NCI-H526 treated with DMSO at 0.1 percent for 48 hours (cell line): ENCODE results near the gene PGAP2.
A peak's percentile ranks its signal among the peaks of the same experiment; 100 is the strongest.
"Not testable (repeated sequence)": the region's sequence is repeated elsewhere in the genome, so short reads cannot be mapped to it uniquely, and the experiment has no call there.

Source experiments
- DNase-seq: peaks from one replicate; lab custom pipeline; 2025; lab: John Stamatoyannopoulos, UW

PGAP2 gene

DNA sequence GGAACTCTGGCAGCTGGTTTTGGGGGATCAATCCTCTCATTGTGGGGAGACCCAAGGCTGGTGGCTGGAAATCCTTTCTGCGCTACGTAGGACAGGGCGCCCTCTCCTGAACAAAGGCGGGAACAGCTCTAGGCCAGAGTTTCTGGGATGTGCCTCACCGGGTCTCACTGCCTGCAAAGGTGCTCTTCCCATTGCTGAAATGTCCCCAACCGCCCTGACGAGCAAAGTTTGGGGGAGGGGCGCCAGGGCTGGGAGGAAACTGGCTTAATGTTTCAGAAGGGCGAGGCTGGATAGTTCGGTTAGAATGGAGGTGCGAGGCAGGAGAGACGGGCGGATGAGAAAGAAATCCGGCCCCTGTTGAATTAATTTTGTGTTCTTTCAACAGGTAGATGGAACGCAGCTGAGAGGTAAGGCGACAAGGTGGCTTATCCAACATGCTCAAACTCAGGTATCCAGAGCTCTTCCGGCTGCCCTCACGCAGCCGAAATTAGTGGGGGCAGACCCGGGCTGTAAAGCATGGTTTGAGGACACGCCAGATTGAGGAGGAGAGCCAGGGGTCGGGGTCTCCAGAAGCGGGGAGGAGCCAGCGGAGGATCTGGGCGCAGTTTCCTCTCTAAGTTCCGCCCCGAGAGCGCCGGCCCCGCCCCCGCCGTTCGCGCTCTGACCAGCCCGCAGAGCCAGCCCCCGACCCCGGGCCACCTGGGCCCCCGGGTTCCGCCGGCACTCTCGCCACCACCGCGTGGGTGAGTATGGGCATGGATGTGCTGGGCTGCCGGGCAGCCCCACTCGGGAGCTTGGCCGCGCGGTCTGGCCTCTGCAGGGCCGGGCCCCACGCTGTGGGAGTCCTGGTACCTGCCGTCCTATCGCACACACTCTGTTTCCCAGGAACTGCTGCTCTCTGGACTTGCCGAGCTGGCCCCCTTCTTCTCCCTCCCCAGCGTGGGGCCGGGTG is at the start of gene PGAP2:
Gene PGAP2 (plus strand): TSS at position 652 of the 952 bp plus-strand sequence. CDS start 2,700 bp downstream, outside the sequence.
- DNase-seq = peak; percentile 72

DNA sequence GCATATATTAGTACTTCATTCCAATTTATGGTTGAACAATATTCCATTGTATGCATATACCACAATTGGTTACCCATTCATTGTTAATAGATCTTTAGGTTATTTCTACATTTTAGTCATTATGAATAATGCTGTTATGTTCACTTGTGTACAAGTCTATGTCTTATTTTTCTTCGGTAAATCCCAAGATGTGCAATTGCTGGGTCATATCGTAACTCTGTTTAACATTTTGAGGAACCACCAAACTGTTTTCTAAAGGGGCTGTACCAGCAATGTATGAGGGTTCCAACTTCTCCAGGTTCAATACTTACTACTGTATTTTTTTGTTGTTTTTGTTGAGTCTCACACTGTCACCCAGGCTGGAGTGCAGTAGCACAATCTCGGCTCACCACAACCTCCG is 44.1 kb upstream of the PGAP2 start:
- no peak for DNase-seq

DNA sequence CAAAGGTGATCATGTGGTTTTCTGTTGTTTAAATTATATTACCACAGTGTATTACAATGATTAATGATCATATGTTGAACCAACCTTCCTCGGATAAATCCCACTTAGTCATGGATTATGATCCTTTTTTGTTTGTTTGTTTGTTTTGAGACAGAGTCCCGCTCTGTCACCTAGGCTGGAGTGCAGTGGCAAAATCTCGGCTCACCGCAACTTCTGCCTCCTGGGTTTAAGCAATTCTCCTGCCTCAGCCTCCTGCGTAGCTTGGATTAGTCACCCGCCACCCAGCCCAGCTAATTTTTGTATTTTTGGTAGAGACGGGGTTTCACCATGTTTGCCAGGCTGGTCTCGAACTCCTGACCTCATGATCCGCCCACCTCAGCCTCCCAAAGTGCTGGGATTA is 41.5 kb upstream of the PGAP2 start:
- DNase-seq = not testable (repeated sequence)

DNA sequence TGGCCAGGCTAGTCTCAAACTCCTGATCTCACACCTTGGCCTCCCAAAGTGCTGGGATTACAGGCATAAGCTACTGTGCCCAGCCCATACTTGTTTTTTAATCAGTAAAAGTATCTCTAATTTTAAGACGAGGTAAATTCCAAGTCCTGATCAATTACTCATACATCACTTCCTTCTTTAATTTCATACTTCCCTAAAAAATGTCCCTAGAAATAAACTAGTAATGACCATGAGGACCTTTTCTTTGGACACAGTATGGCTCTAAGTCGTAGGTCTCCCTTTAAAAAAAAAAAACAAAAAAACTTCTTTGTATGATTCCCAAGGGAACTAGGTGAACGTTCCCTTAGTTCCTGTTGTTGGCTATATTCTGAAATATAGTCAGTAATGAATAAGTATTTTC is 40.8 kb upstream of the PGAP2 start:
- no peak for DNase-seq

DNA sequence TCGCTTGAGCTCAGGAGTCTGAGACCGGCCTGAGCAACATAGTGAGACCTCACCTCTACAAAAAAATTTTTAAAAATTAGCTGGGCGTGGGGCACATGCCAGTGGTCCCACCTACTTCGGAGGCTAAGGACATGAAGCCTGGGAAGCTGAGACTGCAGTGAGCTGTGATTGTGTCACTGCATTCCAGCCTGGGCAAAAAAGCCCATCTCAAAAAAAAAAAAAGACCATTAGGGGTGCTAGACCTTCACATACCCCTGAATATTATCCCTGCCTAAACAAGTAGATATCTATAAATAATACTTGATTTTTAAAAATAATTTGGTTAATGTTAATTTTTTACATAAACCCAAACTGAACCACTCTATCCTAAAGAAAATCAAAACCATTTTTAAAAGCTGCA is 35.2 kb upstream of the PGAP2 start:
- DNase-seq = no peak

DNA sequence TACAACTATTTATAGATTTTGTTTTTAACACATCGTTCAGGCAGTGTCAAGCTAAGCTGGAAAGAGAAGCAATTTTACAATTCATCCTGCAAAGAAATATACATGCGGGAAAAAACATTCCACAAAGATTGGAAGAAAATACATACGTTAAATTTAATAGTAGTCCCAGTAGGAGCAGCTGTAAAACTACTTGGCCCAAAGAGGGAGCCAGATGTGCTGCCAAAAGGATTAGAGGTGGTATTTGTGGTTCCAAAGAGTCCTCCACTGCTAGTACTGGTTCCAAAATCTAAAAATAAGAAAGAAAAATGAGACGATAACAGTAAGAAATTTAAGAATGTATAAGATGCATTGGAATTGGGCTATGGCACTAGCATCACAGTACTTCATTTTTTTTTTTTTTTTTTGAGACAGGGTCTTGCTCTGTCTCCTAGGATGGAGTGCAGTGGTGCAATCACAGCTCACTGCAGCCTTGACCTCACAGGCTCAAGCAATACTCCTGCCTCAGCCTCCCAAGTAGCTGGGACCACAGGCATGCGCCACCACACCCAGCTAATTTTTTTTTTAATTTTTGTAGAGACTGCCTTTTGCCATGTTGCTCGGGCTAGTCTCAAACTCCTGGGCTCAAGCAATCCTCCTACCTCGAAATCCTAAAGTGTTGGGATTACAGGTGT is 32.5 kb upstream of the PGAP2 start:
- DNase-seq = no peak

DNA sequence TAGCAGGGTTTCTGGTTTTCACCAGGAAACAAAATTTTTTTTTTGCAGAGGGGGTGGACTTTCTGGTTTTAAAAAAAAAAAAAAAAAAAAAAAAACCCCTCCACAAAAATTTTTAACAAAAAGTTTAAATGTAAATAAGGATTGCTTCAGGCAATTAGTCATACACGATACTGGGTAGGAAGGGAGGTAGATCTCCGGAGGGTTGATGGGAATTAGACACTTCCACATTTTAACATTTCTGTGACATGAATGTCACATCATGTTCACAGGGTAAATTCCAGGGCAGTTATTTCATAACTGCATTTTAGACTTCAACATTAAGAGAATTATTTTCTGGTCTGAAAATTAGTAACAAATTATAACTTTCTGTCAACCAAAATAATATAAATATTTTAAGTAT is 26.9 kb upstream of the PGAP2 start:
- no peak for DNase-seq

DNA sequence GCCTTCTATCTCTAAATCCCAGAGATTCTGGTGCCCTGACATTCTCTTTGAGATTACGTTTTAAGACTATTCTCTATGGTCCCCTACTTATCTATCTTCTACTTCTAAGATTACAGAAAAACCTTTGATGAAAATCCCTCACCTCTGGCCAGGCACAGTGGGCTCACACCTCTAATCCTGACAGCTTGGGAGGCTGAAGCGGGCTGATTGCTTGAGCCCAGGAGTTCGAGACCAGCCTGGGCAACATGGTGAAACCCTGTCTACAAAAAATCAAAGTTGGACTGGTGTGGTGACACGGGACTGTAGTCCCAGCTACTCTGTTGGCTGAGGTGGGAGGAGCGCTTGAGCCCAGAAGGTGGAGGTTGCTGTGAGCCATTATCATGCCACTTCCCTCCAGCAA is 25.4 kb upstream of the PGAP2 start:
- no peak for DNase-seq

DNA sequence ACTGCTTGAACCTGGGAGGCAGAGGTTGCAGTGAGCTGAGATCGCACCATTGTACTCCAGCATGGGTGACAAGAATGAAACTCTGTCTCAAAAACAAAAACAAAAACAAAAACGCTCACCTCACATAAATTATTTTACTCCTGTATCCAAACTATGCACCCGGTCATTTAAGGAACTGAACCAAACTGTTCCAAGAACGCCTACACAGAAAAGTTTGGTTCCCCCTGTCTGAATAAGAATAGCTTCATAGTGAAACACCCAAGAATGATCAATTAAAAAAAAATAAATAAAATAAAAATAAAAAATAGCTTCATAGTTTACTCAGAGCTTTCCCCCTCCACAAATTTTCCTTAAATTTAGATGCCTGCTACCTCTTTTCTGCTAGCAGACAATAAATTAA is 24.7 kb upstream of the PGAP2 start:
- DNase-seq = no peak

DNA sequence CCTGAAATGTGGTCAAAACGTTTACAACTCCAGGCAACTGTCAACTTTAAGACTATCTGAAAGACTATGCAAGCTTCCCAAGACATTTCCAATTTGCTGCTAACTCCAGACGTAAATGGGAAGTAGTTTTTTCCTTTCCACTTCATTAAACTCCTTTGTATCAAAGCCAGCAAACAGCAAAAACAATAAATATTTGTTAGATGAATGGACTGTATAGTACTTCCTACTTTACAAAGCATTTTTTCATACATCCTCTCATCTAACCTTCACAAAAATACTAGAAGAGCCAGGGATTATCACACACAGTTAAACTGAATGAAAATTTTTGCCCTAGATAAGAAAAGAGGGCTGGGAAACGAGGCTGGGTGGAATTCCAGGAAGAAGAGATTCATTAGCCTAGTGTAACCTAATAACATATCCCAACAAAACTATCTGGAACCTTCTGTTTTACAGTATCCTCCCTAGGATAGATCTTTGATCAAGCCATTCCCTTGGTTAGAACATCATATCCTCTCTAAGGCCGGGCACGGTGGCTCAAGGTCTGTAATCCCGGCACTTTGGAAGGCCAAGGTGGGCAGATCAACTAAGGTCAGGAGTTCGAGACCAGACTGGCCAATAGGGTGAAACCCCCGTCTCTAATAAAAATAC is 21.5 kb upstream of the PGAP2 start:
- no peak for DNase-seq

DNA sequence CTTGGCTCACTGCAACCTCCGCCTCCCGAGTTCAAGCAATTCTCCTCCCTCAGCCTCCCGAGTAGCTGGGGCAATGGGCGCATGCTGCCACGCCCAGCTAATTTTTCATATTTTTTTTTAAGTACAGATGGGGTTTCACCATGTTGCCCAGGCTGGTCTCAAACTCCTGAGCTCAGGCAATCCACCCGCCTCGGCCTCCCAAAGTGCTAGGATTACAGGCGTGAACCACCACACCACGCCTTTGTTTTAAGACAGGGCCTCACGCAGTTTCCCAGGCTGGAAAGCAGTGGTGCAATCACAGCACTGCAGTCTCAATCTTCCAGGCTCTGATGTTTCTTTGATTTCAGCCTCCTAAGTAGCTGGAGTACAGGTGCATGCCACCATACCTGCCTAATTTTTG is 14.0 kb upstream of the PGAP2 start:
- DNase-seq = not testable (repeated sequence)

DNA sequence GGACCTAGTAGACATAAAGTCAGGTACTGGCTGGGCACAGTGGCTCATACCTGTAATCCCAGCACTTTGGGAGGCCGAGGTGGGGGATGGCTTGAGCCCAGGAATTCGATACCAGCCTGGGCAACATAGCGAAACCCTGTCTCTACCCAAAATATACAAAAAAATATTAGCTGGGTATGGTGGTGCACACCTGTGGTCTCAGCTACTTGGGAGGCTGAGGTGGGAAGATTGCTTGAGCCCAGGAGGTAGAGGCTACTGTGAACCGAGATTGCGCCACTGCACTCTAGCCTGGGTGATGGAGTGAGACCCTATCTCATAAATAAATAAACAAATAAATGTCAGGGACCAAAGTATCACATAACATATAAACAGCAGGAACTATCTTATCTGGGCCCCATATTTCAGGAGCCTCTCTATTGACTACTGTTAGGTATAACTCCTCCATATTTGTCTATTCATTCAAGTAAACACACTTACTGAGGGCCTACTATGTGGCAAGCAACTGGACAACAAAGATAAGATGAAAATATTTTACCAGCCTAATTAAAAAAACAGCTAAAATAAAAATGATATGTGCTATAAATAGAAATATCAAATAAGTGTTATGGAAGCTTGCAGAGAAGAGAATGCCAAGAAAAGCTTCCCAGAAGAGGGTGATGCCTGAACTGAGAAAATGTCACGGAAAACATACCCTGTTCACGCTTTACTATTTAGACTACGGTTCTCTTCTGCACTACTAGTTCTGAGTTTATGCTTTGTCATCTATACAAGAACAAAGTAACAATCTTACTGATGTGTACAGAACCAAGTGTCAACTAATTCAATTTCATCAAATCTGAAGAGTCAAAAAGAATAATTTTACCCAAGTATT is 13.0 kb upstream of the PGAP2 start:
- DNase-seq = no peak

DNA sequence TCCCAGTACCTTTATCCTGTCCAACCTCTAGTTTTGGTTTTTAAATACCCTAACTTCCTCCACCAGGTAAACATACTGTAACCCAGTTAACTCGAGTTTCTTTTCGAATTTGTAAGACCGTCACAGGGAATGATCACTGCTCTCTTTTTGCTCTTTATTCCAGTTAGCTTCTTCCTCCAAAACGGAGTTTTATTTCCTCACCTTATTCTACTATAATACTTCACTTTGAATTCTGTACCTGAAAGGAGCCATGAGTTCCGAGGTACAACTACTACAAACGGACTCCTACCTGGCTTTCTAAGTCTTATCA is 12.4 kb upstream of the PGAP2 start:
- no peak for DNase-seq

DNA sequence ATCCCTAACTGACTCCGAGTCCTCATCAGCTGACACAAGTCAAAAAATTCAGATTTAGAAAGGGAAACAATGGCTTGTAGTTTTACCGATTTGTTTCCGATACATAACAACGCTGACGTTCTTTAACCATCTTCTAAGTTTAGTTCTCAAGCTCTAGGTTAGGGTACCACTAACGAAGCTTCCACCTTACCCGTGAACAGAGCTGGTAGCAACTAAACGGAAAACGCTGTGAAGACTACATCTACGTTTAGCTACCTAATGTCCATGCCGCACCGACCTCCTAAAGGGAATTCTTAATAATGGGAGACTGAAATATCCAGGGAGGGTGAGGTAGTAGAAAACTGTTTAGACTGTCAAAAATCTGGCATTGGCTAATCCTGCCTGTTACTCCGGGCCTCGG is 12.0 kb upstream of the PGAP2 start:
- no peak for DNase-seq

DNA sequence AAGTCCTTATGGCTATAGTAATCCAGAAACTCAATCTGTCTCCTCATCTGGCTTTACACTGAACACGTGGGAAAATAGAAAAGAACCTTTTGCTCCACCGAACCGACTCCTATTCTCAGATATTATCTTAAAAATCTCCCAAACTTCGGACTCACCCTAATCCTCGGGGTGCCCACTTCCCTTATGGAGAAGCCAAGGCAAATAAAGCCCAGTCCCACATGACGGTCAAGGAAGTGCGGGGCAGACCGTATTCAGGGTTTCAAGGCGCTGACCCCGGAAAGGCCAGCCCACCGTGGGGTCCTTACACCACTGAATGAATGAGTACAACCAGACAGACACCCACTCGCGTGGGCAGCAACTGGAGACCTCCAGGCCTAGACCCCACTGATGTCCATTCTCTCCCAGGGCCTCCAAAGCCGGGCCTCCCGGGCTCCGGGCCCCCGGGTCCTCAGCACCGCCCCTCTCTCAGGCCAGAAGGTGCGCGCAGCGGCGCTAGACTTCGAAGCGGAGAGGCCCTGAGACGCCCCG is 11.5 kb upstream of the PGAP2 start:
- DNase-seq = peak; percentile 57

DNA sequence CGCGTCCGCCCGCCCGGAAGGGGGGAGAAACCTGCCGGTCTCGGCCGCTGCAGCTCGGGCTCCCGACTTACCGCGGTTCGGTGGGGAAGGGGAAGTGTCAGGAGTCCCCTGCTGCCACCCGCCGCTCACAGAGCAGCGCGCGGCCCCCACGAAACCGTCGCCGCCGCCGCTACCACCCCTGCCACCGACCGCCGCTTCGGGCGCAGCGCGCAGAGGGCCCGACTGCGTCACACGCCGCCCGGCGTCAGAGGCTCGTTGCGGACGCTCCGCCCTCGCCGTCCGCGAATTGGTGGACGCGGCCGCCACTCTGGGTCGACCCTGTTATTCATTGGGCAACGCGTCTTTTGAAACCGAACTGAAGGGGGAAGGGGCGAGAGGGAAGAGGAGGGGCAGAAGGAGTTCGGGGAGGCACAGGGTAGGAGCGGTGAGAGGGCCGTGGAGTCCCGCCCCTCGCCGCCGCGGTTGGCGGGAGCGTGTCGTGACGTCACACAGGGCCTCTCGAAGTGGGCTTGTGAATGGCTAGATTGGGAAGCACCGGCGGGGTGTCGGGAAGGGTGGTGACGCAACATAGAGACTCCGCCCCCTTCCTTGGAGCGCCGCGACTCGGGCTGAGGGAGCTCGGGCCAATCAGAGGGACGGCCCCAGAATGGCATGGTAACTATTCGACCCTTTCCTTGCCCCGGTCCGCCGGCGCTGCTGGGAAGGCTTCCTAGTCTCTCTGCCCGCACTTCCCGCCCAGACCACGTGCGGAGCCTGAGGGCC is 10.8 kb upstream of the PGAP2 start, which contains the start of gene NUP98:
Gene NUP98 (minus strand): TSS at position 226 of the 762 bp plus-strand sequence. CDS start 15,437 bp downstream, outside the sequence.
- peak; percentile 99 for DNase-seq

DNA sequence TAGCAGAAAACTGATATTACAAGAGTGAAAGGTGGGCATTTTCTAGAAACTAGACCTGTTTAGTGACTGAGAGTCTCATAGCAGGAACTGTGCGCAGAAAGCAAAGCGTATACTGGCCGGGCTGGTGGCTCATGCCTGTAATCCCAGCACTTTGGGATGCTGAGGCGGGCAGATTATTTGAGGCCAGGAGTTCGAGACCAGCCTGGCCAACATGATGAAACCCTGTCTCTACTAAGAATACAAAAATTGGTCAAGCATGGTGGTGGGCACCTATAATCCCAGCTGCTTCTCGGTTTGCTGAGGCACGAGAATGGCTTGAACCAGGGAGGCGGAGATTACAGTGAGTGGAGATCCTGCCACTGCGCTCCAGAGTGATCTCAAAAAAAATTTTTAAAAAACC is 9.2 kb upstream of the PGAP2 start:
- no peak for DNase-seq

DNA sequence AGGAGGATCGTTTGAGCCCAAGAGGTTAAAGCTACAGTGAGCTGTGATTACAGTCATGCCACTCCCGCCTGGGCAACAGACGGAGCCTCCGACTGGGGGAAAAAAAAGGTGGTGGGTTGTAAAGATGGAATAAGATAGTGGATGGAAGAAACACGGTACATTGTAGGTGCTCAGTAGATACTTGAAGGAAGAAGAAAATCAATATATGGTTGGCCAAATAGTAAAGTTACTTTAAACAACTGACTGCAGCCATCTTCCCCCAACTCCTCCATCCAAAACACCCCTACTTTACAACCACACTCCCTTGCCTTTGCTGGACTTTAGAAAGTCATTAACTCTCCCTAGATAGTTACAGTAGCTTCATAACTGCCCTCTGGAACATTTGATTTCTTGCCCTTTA is 8.5 kb upstream of the PGAP2 start:
- DNase-seq = no peak

DNA sequence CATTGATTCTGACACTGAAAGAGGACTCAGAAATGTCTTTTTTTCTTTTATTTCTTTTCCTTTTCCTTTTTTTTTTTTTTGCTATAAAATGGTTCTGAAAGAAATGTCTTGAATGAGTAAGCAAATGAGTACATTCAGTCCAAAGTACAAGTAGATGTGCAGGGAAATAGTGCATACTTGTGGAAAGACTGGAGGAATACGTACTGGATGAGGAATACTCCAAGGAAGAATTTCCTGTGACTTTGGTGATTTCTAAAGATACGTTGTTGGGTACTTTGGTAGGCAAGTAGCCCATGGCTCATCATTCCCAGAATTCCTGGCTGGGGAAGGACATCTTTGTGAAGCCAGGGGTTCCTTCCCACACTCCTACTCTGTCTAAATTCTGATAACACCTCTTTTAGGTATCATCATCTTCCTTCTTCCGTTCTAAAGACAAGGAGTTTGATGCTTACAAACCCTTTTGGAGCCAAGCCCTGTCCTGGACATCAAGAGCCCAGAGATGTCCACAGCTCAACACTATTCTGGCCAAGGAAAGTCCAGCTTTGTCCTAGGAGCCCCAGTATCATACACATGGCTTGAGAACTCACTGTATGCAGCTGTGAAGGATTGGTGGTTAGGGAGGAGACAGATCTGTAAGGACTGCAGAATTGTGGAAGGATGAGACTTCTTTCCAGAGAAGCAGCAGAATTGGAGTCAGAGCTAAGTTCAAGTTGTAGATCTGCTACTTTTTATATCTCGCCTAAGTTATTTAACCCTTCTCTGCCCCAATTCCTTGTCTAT is 6.2 kb upstream of the PGAP2 start:
- DNase-seq = no peak
